NCI-H2227 treated with DMSO at 0.1 percent for 48 hours (cell line): Measurements from ENCODE around the gene UNC79.
"Not testable (repeated sequence)": the region's sequence is repeated elsewhere in the genome, so short reads cannot be mapped to it uniquely, and the experiment has no call there.

ENCODE experiments used
- DNase-seq: peaks from one replicate; lab custom pipeline; 2025; lab: John Stamatoyannopoulos, UW

The UNC79 gene

DNA sequence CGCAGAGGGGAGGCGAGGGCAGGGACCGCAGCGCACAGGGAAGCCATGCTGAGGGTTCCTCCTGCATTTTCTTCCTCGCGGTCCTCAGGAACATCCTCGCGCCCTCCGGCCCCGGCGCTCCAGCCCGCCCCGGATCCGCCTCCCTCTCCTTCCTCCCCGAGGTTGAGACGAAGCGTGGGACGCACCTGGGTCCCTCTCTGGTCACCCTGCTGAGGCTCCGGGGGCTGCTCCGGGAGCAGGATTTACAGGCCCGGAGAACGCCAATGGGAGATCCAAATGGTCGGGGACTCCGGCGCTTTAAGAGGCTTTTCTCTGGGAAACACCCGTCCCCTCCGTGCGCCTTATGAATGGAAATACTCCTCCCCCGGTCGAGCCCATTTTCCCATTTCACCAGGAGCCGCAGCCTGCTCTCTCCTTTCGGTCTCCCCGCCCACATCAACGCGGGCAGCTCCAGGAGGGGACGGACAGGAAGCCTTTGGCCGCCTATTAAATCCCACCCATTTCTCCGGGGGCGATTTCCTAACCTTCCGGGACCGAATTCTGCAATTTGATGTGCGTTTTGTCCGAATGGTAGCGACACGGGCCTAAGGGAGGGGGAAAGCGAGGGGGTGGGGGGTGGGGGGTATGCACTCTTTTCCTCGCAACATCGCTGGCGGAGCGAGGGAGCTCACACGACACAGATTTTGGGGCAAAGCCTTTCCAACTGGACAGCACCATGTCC is at the start of gene UNC79:
Gene UNC79, plus strand, starts transcription at position 625 of the 721 bp plus-strand sequence. Its CDS starts 91 bp downstream, at position 716.
- peak; percentile 83 for DNase-seq

DNA sequence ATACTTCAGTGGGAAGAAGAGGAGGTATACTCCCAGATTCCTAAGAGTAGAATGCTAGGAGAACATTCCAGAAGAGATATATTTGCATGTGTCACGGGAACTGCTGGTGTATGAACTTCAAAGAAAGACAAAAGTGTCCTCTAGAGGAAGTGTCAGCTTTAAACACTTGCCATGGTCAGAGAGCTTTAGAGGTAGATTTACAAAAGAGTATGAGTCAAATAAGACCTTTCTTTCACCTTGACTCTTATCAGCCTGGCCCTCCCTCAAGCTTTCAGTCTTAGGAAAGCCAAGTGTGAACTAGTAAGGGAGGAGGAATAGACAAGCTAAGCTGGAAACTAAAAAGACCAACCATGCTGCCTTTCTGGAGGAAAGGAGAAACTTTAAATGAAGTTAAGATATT is 49.1 kb upstream of the UNC79 start:
- DNase-seq, result no peak

DNA sequence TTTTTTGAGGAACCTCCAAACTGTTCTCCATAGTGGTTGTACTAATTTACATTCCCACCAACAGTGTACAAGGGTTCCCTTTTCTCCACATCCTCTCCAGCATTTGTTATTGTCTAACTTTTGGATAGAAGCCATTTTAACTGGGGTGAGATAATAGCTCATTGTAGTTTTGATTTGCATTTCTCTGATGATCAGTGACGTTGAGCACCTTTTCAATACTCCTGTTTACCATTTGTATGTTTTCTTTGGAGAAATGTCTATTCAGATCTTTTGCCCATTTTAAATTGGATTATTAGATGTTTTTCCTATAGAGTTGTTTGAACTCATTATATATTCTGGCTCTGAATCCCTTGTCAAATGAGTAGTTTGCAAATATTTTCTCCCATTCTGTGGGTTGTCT is 46.5 kb upstream of the UNC79 start:
- not testable (repeated sequence) for DNase-seq

DNA sequence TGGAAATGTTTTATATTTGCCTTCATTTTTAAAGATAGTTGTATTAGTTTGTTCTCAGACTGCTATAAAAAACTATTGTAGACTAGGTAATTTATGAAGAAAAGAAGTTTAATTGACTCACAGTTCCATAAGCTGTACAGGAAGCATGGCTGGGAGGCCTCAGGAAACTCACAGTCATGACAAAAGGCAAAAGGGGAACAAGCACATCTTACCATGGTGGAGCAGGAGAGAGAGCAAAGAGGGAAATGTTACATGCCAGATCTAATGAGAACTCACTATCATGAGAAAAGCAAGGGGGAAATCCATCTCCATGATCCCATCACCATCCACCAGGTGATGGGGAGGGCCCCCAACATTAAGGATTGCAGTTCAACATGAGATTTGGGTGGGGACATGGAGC is 35.5 kb upstream of the UNC79 start:
- no peak for DNase-seq

DNA sequence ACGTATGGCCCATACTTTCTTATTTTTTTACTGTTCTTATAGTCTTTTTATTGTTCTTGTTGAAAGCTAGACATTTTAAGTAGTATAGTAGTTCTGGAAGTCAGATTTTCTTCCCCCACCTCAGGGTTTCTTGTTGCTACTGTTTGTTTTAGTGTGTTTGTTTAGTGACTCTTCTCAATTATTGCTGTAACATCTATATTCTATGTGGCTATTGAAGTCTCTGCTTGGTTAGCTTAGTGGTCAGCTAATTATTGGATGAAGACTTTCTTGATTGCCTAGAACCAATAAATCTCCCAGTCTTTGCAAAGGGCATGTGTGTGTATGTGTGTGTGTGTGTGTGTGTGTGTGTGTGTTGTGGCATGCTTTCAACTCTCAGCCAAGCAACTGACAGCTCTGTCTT is 34.3 kb upstream of the UNC79 start:
- no peak for DNase-seq

DNA sequence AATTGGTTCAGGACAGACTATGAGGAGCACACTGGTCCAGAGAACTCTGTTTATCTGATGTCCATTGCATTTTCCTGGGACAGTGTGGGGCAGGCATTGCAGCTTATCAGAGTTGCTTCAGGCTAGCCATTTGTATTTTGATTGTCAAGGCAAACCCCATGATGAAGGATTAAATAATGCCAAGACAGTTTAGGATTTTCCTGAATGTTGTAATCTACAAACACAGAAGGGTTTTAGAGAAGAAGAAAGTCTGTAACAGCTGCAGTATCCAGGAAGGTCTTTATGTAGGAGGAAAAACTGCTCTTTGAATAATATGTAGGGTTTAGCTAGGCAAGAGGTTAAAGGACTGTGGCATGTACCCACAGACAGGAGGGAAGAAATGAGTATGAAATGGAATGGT is 32.2 kb upstream of the UNC79 start:
- DNase-seq, result no peak

DNA sequence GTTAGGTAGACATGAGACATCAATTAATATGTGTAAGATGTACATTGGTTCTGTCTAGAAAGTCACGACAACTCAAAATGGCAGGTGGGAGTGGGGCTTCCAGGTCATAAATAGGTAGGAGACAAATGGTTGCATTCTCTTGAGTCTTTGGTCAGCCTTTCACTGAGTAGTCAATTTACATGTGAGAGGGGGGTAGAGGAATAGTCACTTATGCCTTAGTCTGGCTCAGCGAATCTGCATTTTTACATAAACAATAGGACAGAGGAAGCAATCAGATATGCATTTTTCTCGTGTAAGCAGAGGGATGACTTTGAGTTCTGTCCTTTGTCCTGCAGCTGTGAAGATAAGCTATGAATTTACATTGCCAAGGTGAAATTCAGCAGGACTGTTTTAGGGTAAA is 27.8 kb upstream of the UNC79 start:
- DNase-seq, result no peak

DNA sequence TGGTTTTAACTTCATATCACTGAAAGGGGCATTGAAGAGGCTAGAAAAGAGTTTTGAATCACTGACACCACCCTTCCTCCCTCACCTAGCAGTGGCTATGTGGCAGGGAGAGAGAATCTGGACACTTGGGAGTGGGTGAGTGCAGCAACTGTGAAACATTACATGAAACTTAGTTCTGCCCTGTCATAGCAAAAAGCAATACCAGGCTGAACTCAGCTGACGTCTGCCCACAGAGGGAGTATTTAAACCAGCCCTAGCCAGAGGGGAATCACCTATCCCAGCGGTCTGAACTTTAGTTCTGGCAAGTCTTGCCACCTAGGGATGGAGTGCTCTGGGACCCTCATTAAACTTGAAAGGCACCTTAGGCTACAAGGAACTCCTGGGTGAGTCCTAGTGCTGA is 20.7 kb upstream of the UNC79 start:
- DNase-seq, result no peak

DNA sequence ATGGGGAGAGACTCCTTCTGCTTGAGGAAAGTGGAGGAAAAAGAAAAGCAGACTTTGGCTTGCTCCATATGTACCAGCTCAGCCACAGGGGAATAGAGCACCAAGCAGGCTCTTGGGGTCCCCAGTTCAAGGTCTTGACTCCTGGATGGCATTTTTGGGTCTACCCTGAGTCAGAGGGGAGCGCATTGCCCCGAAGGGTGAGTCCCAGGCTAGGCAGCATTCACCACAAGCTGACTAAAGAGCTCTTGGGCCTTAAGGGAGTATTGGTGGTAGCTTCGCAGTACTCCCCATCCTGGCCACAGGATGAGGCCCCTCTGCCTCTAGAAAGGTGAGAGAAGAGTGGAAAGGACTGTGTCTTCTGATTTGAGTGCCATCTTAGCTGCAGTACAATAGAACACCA is 19.8 kb upstream of the UNC79 start:
- no peak for DNase-seq

DNA sequence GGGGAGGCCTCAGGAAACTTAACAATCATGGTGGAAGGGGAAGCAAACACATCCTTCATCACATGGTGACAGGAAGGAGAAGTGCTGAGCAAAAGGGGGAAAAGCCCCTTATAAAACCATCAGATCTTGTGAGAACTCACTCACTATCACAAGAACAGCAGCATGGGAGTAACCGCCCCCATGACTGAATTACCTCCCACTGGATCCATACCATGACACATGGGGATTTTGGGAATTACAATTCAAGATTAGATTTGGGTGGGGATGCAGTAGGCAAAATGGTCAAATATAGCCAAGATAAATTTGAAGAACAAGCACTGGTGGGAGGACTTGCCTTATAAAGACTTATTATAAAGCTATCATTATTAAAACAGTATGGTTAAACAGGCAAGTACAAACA is 5.6 kb upstream of the UNC79 start:
- DNase-seq, result not testable (repeated sequence)

DNA sequence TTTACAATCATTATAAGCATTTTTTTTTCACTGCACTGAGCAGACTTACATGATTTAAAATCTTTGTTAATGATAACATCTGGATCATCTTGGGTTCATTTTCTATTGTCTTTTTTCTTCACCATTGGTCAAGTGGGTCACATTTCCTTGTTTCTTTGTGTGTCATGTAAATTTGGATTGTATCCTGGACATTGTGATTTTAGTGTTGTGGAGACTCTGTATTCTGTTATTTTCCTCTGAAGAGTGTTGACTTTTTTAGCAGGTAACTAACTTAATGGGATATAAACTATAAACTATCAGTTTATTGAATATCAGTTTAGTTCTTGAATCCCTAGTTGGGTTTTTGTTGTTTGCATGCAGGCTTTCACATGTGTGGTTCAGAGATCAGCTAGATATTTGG is 4.0 kb upstream of the UNC79 start:
- no peak for DNase-seq

DNA sequence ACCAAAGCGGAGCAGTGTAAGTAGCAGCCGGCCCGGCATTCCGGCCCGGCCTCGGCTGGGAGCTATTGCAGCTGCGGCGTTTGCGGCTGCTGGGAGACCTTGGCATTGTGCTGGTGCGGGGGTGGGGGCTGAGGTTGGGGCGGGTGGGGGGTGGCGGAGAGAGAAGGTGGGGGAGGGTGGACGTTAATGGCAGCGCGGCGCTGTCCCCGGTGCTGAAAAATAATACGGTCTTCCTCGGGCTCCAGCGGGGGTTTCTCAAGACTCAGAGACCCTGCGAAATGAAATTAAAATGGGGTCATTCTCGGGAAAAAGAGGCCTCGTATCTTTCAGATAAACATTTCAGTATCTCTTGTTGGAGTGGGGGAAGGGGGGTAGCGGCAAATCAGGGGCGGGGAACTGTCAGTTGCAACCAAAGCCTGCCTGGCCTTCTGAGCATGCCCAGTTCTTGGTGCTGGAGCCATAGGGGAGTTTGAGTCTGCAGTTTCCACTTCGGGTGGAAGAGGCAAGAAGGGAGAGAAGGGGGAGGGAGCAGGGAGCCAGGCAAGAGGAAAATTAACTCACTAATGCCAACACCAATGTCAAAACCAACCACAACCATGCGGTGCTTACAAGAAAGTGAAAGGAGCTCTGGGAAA is 414 bp downstream of the UNC79 start:
- DNase-seq, result peak; percentile 87

DNA sequence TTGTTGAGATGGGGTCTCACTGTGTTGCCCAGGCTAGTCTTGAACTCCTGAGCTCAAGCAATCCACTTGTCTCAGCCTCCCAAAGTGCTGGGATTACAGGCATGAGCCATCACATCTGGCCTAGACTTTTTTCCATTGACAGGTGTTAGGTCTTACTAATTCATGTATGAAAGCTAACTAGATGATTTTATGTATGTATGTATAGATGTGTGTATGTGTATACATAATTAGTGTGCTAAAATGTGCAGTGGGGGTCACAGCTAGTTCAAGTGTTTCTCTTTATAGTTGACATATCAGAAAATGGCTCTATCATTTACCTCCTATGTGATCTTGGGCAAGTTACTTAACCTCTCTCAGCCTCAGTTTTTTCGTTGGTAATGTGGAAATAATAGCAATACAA is 23.5 kb downstream of the UNC79 start:
- no peak for DNase-seq

DNA sequence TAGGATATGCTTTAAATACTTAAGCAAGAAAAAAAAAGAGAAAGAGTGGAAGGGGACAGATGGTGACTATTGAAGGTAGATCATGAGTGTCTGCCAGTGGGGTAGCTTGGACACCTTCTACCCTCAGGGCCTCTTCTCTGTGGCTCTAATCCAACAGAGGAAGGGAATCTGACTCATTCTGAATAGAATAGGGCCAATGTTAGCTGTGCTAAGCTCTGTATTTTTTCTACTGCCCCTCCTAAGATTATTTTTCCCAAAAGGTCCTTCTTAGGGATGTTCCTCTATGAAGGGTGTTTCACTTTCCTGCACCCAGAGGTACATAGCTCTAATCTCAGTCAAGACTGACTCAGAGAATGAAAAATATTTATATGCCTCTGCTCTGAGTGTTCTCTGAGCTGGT is 25.6 kb downstream of the UNC79 start:
- no peak for DNase-seq

DNA sequence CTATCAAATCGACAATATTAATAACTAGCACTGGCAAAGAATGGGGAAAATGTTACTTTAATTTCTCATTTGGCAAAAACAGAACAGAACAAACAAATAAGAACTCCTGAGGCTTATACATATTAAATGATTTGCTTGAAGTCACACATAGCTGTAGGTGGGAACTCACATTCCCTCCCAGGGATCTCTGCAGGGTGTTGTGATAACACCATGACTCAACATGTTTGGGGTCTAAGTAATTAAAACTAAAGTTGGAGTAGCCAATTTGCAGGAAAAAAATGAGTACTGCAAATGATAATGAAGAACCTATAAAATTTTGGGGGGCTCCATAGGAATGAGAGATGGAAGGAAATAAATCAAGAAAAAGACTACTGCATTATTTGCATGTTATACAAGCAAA is 27.5 kb downstream of the UNC79 start:
- DNase-seq, result no peak

DNA sequence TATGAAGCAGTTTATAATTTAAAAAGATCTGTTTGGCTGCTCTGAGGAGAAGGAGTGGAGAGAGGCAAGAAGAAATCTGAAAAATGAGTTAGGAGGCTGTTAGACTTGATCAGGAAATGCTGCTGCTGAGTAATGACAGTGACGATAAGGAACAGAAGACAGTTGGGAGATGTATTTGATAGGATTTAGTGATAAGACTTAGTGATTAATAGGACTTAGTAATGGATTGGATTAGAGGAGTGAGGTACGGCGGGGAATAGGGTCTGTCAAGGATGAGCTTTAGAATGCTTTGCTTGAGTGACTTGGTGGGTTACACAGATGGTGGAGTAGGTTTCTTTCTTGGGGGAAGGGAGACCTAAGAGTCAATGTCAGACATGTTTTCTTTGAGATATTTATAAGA is 31.7 kb downstream of the UNC79 start:
- DNase-seq, result no peak

DNA sequence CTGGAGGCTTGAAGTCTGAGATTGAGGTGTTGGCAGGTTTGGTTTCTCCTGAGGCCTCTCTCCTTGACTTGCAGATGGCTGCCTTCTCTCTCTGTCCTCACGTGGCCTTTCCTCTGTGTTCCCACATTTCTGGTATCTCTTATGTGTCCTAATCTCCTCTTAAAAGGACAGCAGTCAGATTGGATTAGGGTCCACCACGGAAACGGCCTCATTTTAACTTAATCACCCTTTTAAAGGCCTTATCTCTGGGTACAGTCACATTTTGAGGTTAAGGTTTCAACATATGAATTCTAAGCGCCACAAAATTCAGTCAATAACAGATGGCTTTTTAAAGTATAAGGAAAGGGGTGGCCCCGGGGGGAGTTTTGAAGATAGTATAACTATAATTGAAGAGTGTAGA is 33.5 kb downstream of the UNC79 start:
- DNase-seq, result peak; percentile 67

DNA sequence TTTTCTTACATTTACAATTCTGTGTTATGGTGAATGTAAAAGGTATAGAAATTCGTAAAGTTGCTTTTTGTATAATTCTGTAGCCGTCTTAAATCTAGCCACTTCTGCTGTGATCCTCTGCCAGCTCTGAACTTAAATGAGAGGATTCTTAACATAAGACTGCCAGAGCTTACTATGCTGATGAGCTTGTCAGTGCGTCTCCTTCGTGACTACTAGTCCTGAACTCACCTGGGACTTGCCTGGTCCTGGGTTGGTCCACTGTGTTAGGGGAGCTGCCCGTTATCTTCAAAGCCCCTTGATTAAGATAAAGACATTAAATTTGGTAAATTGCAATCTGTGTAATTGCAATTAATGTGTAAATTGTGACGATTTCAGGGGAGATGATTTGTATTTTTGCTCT is 44.7 kb downstream of the UNC79 start:
- no peak for DNase-seq

DNA sequence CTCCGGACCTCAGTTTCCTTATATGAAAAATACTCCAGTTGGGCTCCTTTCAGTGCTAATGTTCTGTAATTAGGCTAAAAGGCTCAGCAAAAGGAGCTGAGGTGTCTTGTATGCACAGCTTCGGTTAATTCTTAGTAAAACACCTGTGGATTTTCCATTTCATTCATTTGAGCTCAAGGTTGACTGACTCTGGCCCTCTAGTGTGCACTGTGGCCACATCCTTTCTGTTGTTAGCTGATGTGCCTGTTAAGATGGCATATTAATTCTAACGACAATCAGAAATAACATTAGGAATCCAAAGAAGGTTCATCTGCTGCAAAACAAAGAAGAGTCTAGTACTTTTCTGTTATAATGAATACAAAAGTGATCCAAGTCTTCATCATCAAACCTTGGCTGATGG is 45.6 kb downstream of the UNC79 start:
- no peak for DNase-seq

DNA sequence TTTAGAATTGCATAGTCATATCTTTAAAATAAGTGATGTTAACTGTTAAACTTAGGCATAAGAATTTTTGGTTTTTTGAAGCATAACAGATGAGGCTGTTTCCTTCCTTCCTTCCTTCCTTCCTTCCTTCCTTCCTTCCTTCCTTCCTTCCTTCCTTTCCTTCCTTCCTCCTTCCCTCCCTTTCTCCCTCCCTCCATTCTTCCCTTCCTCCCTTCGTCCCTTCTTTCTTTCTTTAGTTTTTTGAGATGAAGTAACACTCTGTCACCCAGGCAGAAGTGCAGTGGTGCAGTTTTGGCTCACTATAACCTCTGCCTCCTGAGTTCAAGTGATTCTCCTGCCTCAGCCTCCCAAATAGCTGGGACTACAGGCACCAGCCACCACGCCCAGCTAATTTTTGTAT is 48.3 kb downstream of the UNC79 start:
- DNase-seq, result not testable (repeated sequence)

DNA sequence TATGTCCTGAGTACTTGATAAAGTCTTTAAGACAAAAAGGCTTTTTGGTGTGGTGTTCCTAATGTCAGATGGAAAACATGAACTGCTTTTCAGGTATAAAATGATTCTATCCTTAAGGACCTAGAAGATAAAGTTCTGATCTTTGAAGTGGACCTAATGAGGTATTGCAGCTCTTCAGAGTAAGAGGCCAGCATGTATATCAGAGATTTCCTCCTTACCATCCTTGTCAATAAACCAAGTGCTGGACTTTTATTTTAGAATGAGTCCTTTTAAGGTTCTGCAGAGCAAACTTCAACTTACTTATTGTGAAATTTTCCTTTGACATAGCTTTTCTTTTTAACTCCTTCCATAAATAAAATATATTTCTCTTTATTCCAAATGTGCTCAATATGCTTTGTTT is 50.1 kb downstream of the UNC79 start:
- no peak for DNase-seq

DNA sequence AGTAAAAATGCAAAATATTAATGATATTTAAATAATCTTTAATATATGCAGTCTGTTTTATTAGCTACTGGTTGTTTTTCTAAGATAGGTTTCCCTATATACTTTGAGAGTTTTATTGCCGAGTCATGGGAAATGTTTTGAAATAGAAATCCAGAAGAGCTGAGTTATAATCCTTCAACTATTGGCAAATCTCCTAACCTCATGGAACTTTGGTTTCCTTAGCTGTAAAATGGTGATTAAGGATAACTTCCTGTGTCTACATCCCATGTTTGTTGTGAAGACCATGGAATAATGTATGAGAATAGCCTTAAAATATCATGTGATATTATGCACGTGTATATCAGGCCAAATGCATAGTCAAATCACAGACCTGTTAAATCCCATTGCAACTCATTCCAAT is 51.0 kb downstream of the UNC79 start:
- DNase-seq, result no peak

DNA sequence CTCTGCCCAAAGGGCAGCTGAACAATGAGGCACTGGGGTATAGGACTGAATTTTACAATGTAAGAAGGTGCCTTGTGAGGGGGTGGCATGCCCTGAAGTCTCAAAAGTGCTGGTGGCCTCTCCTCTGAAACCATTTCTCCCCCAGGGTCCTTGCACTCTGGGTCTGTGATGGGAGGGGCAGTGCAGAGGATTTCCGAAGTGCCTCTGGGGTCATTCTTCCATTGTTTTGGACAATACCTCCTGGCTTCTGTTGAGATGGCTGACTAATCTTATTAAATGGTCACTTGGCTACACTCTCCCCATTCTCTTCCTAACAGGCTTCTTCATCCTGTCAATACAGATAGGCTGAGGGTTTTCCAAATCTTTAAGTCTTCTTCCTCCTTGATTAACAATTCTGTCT is 59.3 kb downstream of the UNC79 start:
- DNase-seq, result no peak

DNA sequence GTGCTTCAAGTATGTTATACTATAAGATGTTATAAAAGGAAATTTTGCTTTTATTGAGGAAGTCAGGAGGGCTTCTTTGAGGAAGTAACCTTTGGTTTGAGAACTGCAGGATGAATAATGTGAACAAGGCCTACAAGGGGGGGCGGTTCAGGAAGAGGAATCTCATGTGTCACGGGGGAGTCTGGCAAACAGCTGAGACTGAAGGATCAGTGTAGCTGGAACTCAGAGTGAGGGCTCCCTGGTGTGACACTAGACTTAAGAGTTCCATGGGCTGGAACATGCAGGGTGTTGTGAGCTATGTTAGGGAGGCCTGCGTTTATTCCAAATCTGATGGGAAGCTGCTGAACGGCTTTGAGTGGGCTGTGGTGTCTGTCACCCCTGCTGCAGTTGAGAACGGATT is 62.3 kb downstream of the UNC79 start:
- DNase-seq, result no peak
